Endothelial cell of umbilical vein (primary cell): ENCODE data around the gene CTIF. TPM values are rescaled to one million over a fixed set of nuclear protein-coding genes. Genes with fewer than 3 reads are reported as not detected.
"Not testable (repeated sequence)": the region's sequence is repeated elsewhere in the genome, so short reads cannot be mapped to it uniquely, and the experiment has no call there.

Experiments used
- BruUV-seq: library from RNA; stranded (reverse); fragments of 400-500 nt; replicated peaks from 2 replicates; lab custom pipeline; 2021; lab: Mats Ljungman, UMichigan
- CTCF ChIA-PET: fragments of 300-600, 350-600 bp; sonication (Branson Sonifier 250); formaldehyde crosslinking; loops from one replicate; lab custom pipeline; 2021; ENCODE audit warnings: antibody characterized with exemption, inconsistent platforms; lab: Charles Lee
- POLR2A ChIA-PET: fragments of 300-600, 350-600 bp; sonication (Branson Sonifier 250); formaldehyde crosslinking; loops from one replicate; lab custom pipeline; 2021; ENCODE audit warnings: antibody characterized with exemption, inconsistent platforms; lab: Charles Lee
- DNase-seq: peaks from one replicate; pipeline ENCODE4 v3.0.0-alpha.2; 2011; ENCODE audit warnings: low read depth, low spot score
- FAIRE-seq: peaks from 2 replicates; lab custom pipeline; 2011; peaks lifted over from hg19 to GRCh38; lab: Jason Lieb, UNC
- H2AFZ ChIP-seq: 2 replicates; pipeline ENCODE4 v1.6.0; 2012; ENCODE audit warnings: low read depth, low read length, control low read depth, inconsistent platforms
- H3K27ac ChIP-seq: 2 replicates; pipeline ENCODE4 v1.5.1; 2011; ENCODE audit warnings: low read depth, mild to moderate bottlenecking, control low read depth, low read length, moderate library complexity; ENCODE audit not compliant: insufficient read depth
- H3K27me3 ChIP-seq, 2 experiments: 2 replicates each; pipeline versions ENCODE4 v1.6.0 to v1.6.1; 2011; ENCODE audit warnings: low read length in 2 of 2, mixed read lengths in 1 of 2; ENCODE audit not compliant: control insufficient read depth in 2 of 2, insufficient read depth in 2 of 2
- H3K36me3 ChIP-seq, 2 experiments: 2 replicates in 1 of 2; 3 replicates in 1 of 2; pipeline ENCODE4 v1.5.1; 2011; ENCODE audit warnings: low read length in 2 of 2, mild to moderate bottlenecking in 1 of 2, moderate library complexity in 1 of 2; ENCODE audit not compliant: control insufficient read depth in 2 of 2, insufficient read depth in 2 of 2; ENCODE audit errors: extremely low read depth in 1 of 2
- H3K4me1 ChIP-seq: 3 replicates; pipeline ENCODE4 v1.5.1; 2011; ENCODE audit warnings: mild to moderate bottlenecking, low read length; ENCODE audit not compliant: control insufficient read depth, insufficient read depth; ENCODE audit errors: extremely low read depth
- H3K4me2 ChIP-seq: 2 replicates; pipeline ENCODE4 v1.6.1; 2011; ENCODE audit warnings: low read length, control low read depth, mixed read lengths; ENCODE audit not compliant: insufficient read depth
- H3K4me3 ChIP-seq, 3 experiments: fragments of 200-600 bp in 1 of 3; sonication (generic), shearing (Covaris generic) in 1 of 3; replicated peaks in 1 of 3; 2 replicates each; pipeline ENCODE4 v1.5.1; 2011 to 2016; ENCODE audit warnings: control low read depth in 3 of 3, low read length in 3 of 3, mild to moderate bottlenecking in 2 of 3, inconsistent platforms in 1 of 3, low read depth in 1 of 3, moderate library complexity in 1 of 3; ENCODE audit not compliant: insufficient read depth in 1 of 3
- H3K79me2 ChIP-seq: 2 replicates; pipeline ENCODE4 v1.6.0; 2012; ENCODE audit warnings: low read length, inconsistent platforms; ENCODE audit not compliant: control insufficient read depth, insufficient read depth
- H3K9ac ChIP-seq: replicated peaks from 2 replicates; pipeline ENCODE3; 2011; ENCODE audit warnings: low read length, control low read depth; ENCODE audit not compliant: insufficient read depth; ENCODE audit errors: extremely low read depth
- H3K9me1 ChIP-seq: replicated peaks from 3 replicates; pipeline ENCODE4 v1.6.0; 2011; ENCODE audit warnings: mild to moderate bottlenecking, low read length; ENCODE audit not compliant: control insufficient read depth, insufficient read depth; ENCODE audit errors: extremely low read depth
- H3K9me3 ChIP-seq: replicated peaks from 2 replicates; pipeline ENCODE4 v1.5.1; 2012; ENCODE audit warnings: low read length, inconsistent platforms; ENCODE audit not compliant: control insufficient read depth, insufficient read depth
- H4K20me1 ChIP-seq: replicated peaks from 2 replicates; pipeline ENCODE3; 2011; ENCODE audit warnings: mild to moderate bottlenecking, low read length; ENCODE audit not compliant: control insufficient read depth, insufficient read depth; ENCODE audit errors: extremely low read depth
- EZH2 ChIP-seq: IDR thresholded peaks from 2 replicates; pipeline ENCODE4 v1.6.1; 2012; ENCODE audit warnings: borderline replicate concordance, low read depth, mild to moderate bottlenecking, moderate library complexity, low read length, inconsistent platforms; ENCODE audit not compliant: severe bottlenecking
- FOS ChIP-seq: IDR thresholded peaks from 2 replicates; pipeline ENCODE4 v1.6.1; 2011; ENCODE audit warnings: mild to moderate bottlenecking, low read length, moderate library complexity, borderline replicate concordance; ENCODE audit not compliant: insufficient read depth
- GATA2 ChIP-seq: IDR thresholded peaks from 2 replicates; pipeline ENCODE4 v1.7.0; 2011; ENCODE audit warnings: low read depth, mild to moderate bottlenecking, moderate library complexity, mixed read lengths, low read length; ENCODE audit not compliant: insufficient read length, insufficient read depth
- JUN ChIP-seq: IDR thresholded peaks from 2 replicates; pipeline ENCODE4 v1.6.1; 2011; ENCODE audit warnings: borderline replicate concordance, low read depth; ENCODE audit not compliant: insufficient read length, insufficient read depth
- MYC ChIP-seq: IDR thresholded peaks from one replicate; pipeline ENCODE4 v1.6.1; 2011; ENCODE audit warnings: mild to moderate bottlenecking, low read depth, low read length
- POLR2A ChIP-seq: IDR thresholded peaks from 2 replicates; pipeline ENCODE4 v1.6.1; 2012; ENCODE audit warnings: low read depth, mild to moderate bottlenecking, control low read depth, low read length
- POLR2AphosphoS5 ChIP-seq: IDR thresholded peaks from 2 replicates; pipeline ENCODE4 v1.6.1; 2012; ENCODE audit warnings: low read depth, mild to moderate bottlenecking, control low read depth, low read length, moderate library complexity; ENCODE audit not compliant: insufficient read depth
- dilution Hi-C: fragments of 300-500 bp; cut with MboI; formaldehyde crosslinking; loops from one replicate; pipeline ENCODE4 v1.15.0; 2019; ENCODE audit warnings: low sequenced_read_pairs; ENCODE audit not compliant: extremely low pct_ligation_motif_present
- intact Hi-C: fragments of 100-400 bp; cut with micrococcal nuclease; formaldehyde crosslinking; loops from one replicate; pipeline ENCODE4 v1.10.0; 2022
- polyA plus RNA-seq, 4 experiments: library from polyadenylated mRNA; depleted of rRNA in 3 of 4; stranded (reverse) in 3 of 4; unstranded in 1 of 4; fragments of >200 nt; gene quantifications; 2 replicates each; pipeline versions ENCODE4 v1.2.1 to v1.2.3, GENCODE V29; 2011 to 2012; ENCODE audit warnings: missing spikeins in 1 of 4
- total RNA-seq: library from RNA; stranded (reverse); gene quantifications from 2 replicates; pipeline ENCODE4 v1.2.3, GENCODE V29; 2021
- TF ChIP-seq, protein P1 (sequence below), 2 donors: IDR thresholded peaks; 1 replicate in 1 of 2; 2 replicates in 1 of 2; pipeline ENCODE4 v1.5.1; 2011; ENCODE audit warnings: low read length in 2 of 2, mild to moderate bottlenecking in 2 of 2, moderate library complexity in 2 of 2, control low read depth in 1 of 2, inconsistent platforms in 1 of 2, low read depth in 1 of 2; ENCODE audit not compliant: insufficient read depth in 1 of 2; ENCODE audit errors: extremely low read depth in 1 of 2
- TF ChIP-seq, protein P2 (sequence below): IDR thresholded peaks from 2 replicates; pipeline ENCODE4 v1.6.1; 2011; ENCODE audit not compliant: insufficient read depth, insufficient read length

Gene CTIF
- total and polyA plus RNA-seq, 2 donors (not counting 3 experiments of a cell fraction or from before 2014, with no cell fraction given), result 20.9 to 57.7 TPM

DNA sequence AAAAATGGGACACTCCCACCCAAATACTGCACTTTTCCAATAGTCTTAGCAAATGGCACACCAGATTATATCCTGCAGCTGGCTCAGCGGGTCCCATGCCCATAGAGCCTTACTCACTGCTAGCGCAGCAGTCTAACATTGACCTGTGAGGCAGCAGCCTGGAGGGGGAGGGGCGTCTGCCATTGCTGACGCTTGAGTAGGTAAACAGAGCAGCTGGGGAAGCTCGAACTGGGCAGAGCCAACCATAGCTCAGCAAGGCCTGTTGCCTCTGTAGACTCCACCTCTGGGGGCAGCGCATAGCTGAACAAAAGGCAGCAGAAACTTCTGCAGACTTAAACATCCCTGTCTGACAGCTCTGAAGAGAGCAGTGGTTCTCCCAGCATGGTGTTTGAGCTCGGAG lies 110.4 kb downstream of the CTIF start:
- H3K79me2 ChIP-seq, result no peaks in the 10 kb centered on the region
- no peak for TF ChIP-seq MYC
- TF ChIP-seq JUN, result no peak
- TF ChIP-seq EZH2, result no peak
- TF ChIP-seq, protein P1, sequence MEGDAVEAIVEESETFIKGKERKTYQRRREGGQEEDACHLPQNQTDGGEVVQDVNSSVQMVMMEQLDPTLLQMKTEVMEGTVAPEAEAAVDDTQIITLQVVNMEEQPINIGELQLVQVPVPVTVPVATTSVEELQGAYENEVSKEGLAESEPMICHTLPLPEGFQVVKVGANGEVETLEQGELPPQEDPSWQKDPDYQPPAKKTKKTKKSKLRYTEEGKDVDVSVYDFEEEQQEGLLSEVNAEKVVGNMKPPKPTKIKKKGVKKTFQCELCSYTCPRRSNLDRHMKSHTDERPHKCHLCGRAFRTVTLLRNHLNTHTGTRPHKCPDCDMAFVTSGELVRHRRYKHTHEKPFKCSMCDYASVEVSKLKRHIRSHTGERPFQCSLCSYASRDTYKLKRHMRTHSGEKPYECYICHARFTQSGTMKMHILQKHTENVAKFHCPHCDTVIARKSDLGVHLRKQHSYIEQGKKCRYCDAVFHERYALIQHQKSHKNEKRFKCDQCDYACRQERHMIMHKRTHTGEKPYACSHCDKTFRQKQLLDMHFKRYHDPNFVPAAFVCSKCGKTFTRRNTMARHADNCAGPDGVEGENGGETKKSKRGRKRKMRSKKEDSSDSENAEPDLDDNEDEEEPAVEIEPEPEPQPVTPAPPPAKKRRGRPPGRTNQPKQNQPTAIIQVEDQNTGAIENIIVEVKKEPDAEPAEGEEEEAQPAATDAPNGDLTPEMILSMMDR (IDR thresholded peaks at IDR 0.05; ENCODE audit: extremely low read depth in 1 of 2, insufficient read depth in 1 of 2, low read depth in 1 of 2, low read length in 2 of 2), result no peak
- no peak for TF ChIP-seq FOS
- no peak for TF ChIP-seq POLR2A
- TF ChIP-seq GATA2, result no peak
- TF ChIP-seq POLR2AphosphoS5, result no peak
- TF ChIP-seq, protein P2, sequence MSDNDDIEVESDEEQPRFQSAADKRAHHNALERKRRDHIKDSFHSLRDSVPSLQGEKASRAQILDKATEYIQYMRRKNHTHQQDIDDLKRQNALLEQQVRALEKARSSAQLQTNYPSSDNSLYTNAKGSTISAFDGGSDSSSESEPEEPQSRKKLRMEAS, result no peak
- H3K9me3 ChIP-seq, result no peaks in the 10 kb centered on the region
- H3K27ac ChIP-seq, result no peak overlapping the region
- no peaks in the 10 kb centered on the region for H3K9me1 ChIP-seq
- BruUV-seq, result no TSS peak
- no peaks in the 10 kb centered on the region for H3K4me1 ChIP-seq
- no peaks in the 10 kb centered on the region for H3K36me3 ChIP-seq
- dilution Hi-C loops, result no loop called here
- no peak overlapping the region for H3K4me2 ChIP-seq
- H3K27me3 ChIP-seq, result no peaks in the 10 kb centered on the region
- FAIRE-seq (no peak), DNase-seq (no peak)
- ChIA-PET POLR2A (no interaction called here), CTCF (no interaction called here)
- no peak overlapping the region for H2AFZ ChIP-seq
- no peak overlapping the region for H3K4me3 ChIP-seq
- H4K20me1 ChIP-seq, result no peaks in the 10 kb centered on the region
- H3K9ac ChIP-seq, result no peak overlapping the region
- intact Hi-C loops, result no loop called here

DNA sequence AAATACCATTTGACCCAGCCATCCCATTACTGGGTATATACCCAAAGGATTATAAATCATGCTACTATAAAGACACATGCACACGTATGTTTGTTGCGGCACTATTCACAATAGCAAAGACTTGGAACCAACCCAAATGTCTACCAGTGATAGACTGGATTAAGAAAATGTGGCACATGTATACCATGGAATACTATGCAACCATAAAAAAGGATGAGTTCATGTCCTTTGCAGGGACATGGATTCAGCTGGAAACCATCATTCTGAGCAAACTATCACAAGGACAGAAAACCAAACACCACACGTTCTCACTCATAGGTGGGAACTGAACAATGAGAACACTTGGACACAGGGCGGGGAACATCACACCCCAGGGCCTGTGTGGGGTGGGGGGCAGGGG lies 115.8 kb downstream of the CTIF start:
- H3K4me1 ChIP-seq, intact Hi-C loops, H3K79me2 ChIP-seq, POLR2A ChIA-PET, H3K27ac ChIP-seq, FAIRE-seq, H3K36me3 ChIP-seq, H3K4me2 ChIP-seq, CTCF ChIA-PET, H3K9me3 ChIP-seq, BruUV-seq, H3K9me1 ChIP-seq, H4K20me1 ChIP-seq, H3K27me3 ChIP-seq, H3K4me3 ChIP-seq, dilution Hi-C loops, H2AFZ ChIP-seq, H3K9ac ChIP-seq, DNase-seq: not testable (repeated sequence)
